HG03439 (cell line): ENCODE measurements around the gene NTF3.

Source experiments
- ATAC-seq: cut with Tn5 transposase; IDR thresholded peaks from one replicate; pipeline ENCODE4 v1.9.1; 2021; ENCODE audit warnings: mild to moderate bottlenecking, moderate library complexity; ENCODE audit not compliant: unreplicated experiment

NTF3 gene

DNA sequence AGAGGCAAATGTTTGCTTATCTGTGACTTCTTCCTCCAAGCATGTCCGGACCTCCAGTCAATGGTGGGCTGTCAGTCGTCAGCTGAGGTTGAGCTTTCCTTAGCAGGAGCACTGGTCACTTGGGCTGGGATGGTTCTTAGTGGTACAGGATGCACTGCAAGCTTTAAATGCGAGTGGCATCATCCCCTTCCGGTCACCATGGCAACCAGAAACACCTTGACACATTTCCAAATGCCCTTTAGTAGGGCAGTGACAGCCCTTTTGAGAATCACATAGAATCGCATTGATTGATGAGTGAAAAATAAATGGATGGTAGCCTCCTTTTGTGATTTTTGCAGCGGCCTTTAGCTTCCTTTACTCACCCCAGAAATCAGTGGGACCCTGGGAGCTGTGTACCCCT is 24.1 kb downstream of the NTF3 start:
- ATAC-seq = no peak

- ATAC-seq = no peak
Measured at GRCh38 chr12:5456906-5457305, 25.0 kb downstream of the NTF3 start.

- no peak for ATAC-seq
Measured at GRCh38 chr12:5458229-5459050, 26.5 kb downstream of the NTF3 start.

DNA sequence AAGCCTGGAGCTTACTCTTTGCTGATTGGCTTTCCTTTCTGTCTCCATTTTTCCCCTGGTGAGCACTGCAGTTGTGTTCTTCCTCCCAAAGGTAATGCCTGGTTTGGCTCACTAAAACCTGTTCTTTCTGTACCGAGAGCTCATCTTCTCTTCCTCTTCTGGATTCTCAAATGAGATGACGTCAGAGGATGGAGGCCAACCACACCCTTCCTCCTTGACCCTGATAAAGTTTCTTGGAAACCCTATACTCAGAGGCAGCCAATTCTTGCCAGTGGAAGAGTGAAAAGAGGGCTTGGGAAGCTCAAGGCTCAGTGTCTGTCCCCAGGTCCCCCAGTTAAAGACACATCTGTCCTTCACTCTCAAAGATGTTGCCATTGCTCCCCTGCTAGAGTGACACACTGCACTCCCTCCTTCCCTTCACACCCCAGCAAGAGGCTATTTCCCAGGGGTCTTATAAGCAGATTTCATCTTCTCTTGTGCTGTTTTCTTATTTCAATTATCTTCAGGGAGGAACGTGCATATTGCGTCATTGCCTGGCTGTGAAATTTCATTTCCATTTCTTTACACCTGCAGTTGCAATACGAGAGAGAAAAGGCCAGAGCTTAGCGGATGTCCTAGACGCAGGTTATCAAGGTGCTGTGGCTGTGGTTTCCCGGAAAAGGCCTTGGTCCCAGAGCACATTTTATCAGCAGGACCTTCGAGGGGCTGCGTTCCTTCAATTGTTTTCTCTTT is 27.3 kb downstream of the NTF3 start:
- ATAC-seq = no peak

- ATAC-seq = no peak
Measured at GRCh38 chr12:5460817-5461216, 28.9 kb downstream of the NTF3 start.

DNA sequence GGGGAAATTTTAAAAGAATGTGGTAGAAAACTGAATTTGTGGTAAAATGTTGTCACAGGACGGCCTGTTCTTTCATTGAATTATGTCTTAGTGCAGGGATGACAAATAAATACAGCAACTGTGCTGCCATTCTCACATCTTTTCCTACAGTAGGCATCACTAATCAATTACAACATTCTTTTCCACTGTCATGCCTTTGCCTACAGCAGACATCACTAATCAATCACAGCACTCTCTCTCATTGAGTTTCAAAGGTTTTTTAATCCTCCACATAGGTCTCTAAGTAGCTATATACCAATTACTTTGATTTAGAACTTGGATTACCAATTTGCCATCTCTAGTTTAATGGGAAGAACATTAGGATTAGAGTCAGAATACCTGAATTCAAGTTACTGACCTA is 30.1 kb downstream of the NTF3 start:
- ATAC-seq = no peak

GRCh38 chr12:5464096-5464495 is 32.2 kb downstream of the NTF3 start:
- ATAC-seq = no peak

DNA sequence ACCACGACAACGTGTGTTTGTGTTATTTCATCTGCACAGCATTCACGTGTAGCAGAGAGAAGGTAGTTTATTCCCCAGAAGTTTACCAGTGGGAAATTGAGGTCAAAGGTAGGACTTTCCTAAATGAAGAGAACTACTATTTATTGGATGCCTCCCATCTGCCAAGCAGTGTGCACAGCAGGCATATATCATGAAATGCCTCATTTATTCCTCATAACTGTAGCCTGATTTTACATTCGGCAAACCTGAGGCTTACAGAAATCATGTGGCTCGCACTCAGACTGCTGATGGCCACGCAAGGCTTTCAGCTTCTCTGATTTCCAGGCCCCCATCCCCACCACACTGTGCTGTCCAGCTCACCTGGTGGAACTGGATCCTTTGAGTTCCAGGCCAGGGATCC is 33.5 kb downstream of the NTF3 start:
- ATAC-seq = no peak

DNA sequence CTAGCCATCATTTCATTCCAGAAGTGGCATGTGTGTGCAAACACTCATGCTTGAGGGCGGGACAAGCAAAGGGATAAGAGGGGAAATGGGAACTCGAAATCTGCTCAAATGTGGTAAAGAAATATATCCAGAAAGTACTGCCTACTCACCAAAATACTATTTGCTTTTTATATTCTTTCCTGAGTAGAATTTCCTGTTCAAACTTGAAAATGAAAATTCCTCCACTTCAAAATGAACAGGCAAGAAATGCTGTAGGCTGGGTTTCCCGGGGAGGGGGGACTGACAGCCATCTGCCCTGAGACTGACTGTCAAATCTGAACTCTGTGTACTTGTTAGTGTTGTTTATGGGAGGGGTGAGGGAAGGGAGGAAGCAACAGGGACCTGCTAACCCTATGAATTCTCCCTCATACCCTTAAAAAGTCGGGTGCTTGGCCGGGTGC is 34.6 kb downstream of the NTF3 start:
- no peak for ATAC-seq

GRCh38 chr12:5467931-5468330 is 36.0 kb downstream of the NTF3 start:
- ATAC-seq = no peak

DNA sequence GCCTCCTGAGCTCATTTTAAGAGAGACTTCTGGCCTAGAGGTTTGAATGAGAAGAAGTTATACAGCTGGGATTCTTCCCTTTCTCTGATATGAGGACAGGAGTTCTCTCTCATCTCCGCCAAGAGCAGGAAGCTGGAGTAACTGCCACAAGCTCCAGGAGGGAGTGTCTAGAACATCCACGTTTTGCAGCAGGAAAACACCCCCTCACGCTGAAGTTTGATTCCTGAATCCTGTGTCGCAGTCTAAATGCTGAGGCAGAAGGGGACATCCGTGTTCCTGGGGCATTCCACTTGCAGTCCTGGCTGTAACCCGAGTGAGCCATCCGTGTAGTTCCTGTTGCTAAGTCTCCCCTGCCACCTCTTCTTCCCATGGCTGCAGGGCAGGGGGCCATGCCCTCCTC is 38.3 kb downstream of the NTF3 start:
- ATAC-seq = no peak

- no peak for ATAC-seq
Measured at GRCh38 chr12:5470703-5471102, 38.8 kb downstream of the NTF3 start.

DNA sequence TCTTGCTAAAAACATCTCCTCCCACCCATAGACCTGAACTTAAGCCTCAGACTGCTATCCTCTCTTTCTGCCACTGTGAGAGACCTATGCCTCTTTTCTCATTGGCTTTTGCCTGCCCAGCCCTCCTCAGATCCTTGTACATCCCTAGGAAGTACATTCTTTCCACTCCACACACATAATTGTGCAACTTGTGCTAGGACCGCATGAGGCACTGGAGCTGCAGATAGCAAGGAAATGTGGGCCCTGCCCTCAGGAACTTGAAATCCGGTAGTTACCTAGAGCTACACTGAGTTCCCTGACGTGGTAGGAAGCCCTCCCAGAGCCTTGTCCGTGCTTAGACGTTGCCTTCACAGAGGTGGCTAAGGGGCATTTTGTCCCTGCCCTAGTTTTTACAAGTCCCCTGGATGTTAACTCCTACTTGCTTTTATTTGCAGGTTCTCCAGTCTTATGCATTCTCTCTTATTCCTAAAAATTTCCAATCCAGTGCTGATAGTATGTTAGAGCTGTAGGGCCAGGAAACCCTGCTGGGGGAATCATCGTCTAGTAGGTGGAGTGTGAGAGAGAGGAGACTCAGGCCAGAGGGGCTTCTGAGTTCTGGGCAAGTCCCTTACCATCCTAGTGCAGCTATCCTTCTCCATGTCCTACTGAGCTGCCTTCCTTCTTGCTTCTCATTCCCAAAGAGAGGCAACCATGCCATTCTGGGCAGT is 41.3 kb downstream of the NTF3 start:
- no peak for ATAC-seq

DNA sequence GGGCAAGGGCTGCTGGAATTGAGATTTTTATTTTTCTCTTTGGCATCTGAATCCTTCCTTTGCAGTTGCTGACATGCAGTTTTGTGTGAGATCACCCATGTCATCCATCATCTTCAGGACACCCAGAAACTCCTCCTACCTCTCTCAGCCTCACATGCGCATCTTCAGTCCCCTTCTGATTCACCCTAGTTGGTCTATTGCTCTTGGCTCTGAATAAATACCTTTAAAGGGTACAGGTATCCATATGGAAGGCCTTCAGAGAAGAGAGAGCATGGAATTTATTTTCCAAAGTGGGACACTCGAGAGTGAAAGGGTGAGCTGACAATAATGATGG is 41.8 kb downstream of the NTF3 start:
- no peak for ATAC-seq

GRCh38 chr12:5476356-5476755 is 44.4 kb downstream of the NTF3 start:
- no peak for ATAC-seq

DNA sequence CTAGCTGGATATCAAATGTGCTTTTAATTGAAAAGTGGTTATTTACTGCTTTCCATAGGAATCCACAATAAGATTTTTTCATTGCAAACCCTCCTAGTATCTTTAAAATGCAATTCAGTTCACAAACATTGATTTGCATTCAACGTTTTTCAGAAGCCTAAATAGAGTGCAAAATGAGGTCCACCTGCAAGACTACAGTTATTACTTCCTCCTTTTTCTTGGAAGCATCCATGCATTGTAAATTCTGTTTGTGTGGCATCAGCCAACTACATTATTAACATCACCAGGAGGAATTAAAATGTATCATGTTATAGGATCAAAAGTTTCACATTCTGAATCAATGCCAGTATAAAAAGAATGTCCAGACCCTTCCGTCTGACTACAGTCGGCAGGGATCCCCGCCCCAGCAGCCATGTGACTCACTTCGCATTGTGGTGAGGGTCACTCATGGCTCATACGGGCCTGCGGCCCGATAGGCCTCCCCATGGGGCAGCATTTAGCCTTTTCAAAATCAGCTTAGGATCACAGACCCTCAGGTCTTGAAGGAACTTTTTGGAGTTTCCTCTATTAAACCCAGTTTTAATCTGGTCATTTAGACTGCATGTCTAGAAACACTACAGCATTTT is 46.3 kb downstream of the NTF3 start:
- ATAC-seq = no peak

GRCh38 chr12:5479761-5480160 is 47.9 kb downstream of the NTF3 start:
- ATAC-seq = no peak

DNA sequence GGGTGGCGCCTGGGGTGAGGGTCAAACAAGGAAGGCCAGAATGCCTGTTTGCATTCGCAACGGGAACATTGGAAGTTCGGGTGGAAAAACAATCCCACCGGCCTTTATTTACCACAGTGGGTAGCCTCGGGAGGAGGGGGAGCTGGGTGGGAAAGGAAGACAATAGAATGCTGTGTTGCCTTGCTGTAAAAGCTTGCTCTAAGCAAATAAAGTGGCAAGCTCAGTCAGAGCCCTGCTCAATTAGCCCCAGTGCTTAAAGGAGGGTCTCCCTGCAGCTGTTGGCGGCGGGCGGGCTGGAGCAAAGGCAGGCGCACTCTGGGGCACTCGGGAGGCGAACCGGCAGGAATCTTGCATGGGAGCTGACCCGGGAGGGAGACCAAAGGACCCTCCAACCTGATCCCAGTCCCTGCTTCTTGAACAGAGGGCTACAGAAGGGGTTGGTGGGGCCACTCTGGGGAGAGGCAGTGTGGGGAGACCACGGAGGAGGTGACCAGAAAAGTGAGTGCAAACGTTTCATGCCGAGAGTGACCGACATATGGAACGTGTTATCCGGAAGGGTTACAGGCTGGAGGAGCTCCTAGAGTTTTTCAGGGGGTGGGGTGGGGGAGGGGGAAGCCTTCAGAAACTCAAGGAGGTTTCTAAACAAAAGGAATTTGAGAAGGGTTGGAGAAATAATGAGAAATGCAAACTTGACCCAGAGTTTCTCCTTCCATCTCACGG is 48.5 kb downstream of the NTF3 start:
- no peak for ATAC-seq

GRCh38 chr12:5480938-5481303 is 49.0 kb downstream of the NTF3 start:
- ATAC-seq = no peak

DNA sequence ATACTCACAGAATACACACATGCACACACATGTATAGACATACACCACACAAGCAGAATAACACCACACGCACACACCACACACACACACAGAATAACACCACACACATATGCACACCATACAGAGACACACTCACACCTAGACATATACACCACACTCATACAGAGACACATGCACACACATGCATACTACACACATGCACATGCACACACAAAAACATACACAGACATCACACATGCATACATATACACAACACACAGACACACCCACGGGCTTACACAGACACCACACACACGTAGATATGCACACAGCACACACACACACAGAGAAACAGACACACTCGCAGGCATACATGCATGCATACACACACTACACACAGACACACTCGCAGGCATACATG is 49.7 kb downstream of the NTF3 start:
- no peak for ATAC-seq

- ATAC-seq = no peak
Measured at GRCh38 chr12:5484426-5484825, 52.5 kb downstream of the NTF3 start.
